ENCODE data around the gene ARHGAP45.
"Not testable (repeated sequence)": the region's sequence is repeated elsewhere in the genome, so short reads cannot be mapped to it uniquely, and the experiment has no call there.

Gene ARHGAP45

DNA sequence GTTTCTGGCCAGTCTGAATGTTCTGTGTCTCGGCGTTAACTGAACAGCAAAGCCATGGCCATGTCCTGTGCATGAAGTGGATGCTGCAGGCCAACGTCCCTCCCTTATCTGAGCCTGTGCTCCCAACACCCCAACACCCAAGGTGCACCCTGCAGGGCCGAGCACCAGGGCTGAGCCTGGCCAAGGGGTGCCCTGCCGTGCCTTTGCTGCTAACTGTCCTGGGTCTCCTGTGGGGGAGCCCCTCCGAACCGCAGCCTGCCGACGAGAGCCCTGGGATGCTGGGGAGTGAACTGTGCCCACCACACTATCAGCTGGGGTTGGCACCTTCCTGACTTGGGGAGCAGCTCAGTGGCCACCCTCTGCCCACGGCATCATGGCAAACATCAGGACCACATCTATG is 54.4 kb downstream of the ARHGAP45 start:
- DNase-seq = no peak

DNA sequence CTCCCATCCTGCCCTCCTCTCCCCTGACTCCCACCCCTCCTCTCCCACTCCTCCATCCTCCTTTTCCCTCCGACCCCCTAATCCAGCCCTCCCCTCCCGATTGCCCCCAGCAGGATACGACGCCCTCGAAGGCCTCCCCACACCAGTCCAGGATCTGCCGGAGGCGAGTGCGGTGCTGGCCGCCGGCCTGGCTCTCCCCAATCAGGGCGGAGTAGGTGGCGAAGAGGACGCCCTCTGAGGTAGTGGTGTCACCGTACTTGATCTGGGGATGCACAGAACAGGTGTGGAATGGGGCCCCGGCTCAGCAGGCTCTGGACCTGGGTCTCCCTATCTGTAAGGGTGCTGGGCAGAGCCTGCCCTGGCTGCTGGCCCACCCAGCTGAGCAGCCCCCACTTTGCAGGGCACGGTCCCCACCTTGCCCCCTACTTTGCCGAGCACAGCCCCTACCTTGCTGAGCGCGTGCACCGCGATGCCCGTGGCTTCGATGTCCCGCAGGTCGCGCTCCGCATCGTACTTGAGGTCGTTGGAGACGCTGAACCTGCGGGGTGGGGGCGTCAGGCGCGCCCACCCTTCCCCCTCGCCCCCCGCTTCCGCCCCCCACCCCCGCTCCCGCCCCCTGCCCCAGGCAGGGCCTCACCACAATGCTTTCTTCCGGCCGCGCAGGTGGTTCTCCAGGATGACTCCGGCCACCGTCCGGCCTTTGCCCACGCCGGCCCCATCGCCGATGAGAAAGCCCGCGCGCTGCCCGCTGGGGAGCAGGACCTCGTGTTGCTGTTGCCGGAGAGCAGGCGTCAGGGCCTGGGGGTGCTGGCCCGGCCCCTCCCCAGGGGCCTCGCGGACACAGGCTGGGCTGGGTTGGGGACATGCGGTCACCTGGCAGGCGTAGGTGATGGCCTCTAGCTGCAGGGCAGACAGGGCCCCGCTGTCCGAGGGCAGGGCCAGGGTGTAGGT is 55.3 kb downstream of the ARHGAP45 start:
- no peak for DNase-seq

DNA sequence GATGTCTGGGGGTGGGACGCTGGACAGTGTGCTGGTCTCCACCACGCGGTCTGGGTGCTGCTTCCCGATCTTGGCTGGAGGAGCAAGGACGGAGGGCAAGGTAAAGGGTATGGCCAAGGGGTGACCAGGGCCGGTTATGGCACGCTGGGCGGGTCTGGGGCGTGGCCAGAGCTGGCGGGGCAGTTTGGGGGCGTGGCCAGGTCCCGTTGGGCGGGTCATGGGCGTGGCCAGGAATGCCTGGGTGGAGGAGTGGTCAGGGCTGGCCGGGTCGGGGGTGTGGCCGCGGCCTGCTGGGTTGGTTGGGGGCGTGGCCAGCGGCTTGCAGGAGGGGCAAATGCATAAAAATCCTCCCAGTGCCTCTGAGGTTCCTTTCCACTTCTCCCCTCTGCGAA is 56.0 kb downstream of the ARHGAP45 start:
- peak; percentile 89 for DNase-seq

- DNase-seq = no peak
These were observed 56.4 kb downstream of the ARHGAP45 start for GRCh38 chr19:1123381-1123780.

GRCh38 chr19:1123885-1124677 is 57.1 kb downstream of the ARHGAP45 start:
- no peak for DNase-seq

DNA sequence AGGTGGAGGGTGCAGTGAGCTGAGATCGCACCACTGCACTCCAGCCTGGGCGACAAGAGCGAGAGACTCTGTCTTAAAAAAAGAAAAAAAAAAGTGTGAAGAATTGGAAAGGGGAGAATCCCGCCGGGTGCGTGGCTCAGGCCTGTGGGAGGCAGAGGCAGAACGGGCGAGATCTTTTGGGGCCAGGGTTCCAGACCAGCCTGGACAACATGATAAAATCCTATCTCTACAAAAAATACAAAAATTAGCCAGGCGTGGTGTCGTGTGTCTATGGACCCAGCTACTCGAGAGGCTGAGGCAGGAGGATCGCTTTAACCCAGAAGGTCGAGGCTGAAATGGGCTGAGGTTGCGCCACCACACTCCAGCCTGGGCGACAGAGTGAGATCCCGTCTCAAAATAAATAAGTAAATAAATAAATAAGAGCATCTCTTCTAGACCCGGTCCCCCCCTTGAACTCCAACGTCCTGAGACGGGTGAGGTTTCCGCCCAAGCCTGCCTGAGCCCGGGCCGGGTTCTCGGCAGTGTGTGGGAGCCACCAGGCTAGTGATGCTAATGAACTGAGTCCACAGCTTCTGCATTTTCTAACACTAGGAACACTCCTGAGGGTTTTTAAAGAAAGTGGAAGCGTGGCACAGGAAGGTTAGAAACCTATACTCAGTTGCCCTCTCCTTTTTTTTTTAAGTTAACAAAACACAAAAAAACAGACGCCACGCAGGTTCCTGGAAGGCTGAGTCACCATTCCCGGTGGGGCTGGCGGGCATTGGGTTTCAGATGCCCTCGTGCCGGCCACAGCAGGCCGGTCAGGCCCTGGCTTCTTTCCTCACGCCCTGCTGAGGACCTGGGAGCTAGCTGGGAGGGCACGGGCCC is 58.9 kb downstream of the ARHGAP45 start:
- peak; percentile 16 for DNase-seq

DNA sequence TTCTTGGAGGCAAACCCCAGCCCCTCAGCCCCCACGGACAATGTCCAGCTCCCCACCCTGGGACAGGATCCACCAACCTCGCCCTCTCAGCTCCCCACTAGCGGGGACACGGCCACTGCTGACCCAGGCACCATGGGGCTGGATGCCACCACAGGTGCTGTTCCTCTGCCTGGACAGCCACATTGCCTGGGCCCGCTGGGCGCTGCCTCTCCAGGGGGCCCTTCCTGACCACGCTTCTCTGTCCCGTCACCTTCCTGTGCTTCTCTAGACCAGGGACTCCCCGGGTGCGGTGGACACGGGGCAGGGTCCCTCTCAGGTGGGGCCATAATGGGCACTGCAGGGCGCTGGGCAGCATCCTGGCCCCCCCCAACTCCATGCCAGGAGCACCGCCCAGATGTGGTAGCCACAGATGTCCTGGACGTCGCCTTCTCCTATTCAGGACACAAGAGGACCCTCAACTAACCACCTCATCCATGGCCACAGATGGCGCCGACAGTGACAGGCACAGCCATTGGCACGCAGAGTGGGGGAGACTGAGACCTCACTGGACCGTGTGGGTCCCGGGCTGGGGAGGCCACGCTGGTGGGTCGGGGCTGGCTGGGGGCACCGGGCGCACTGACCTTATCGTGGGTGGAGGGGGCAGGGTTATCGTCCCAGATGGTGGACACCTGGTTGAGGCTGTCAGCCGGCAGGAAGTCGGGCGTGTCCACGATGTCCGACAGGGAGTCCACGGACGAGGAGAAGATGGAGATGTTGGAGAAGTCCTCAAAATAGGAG is 60.2 kb downstream of the ARHGAP45 start:
- no peak for DNase-seq

GRCh38 chr19:1128106-1128505 is 61.1 kb downstream of the ARHGAP45 start:
- no peak for DNase-seq

DNA sequence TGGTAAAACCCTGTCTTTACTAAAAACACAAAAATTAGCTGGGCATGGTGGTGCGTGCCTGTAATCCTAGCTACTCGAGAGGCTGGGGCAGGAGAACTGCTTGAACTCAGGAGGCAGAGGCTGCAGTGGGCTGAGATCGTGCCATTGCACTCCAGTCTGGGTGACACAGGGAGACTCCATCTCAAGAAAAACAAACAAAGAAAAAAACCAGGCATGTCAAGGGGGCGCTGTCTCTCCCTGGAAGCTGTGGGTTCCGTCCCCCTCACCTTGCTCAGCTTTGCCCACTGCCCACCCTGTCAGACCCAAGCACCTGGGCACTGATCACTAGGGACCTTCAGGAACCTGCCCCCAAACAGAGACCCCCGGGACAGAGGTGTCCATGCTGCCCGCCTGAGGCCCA is 62.1 kb downstream of the ARHGAP45 start:
- DNase-seq = not testable (repeated sequence)

GRCh38 chr19:1129535-1129934 is 62.6 kb downstream of the ARHGAP45 start:
- DNase-seq = no peak

GRCh38 chr19:1130771-1131717 is 64.1 kb downstream of the ARHGAP45 start:
- peak; percentile 23 for DNase-seq

DNA sequence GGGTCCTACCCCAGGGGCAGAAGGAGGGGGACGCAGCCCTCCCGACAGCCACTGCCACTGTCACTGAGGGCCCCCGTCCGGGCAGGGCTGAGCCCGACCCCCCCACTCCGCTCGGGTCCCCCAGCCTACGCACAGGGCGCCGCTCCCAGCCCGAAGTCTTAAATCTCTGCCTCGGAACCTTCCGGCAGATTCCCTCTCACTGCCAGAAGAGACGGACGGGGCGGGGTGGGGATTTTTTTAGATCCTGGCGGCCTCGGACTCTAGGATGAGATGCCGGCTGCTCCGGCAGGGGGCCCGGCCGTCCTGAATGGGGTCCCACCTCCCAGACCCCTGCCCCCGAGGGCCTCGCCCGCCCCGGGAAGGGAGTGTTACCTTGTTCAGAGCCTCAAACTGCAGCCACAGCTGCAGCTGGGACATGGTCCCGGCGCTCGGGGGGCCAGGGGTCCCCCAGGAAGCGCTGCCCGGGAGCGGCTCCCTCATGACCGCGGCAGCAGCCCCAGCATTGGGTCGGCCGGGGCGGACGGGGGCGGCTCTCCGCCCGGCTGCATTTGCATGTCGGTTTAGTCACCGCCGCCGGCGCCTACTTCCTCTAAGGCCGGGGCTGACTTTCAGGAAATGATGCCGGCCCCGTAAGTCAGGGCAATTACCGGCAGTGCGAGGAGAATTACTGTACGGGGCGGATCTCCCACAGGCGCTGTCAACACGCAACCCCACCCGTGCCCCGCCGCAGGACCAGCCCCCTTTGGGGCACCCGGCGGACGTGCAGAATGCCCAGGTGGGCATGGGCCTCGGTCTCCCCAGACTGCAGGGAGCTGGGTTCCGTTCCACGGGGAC is 65.0 kb downstream of the ARHGAP45 start:
- peak; percentile 99 for DNase-seq

GRCh38 chr19:1132552-1133383 is 65.8 kb downstream of the ARHGAP45 start:
- peak; percentile 58 for DNase-seq

GRCh38 chr19:1133471-1133929 is 66.5 kb downstream of the ARHGAP45 start:
- peak; percentile 46 for DNase-seq

DNA sequence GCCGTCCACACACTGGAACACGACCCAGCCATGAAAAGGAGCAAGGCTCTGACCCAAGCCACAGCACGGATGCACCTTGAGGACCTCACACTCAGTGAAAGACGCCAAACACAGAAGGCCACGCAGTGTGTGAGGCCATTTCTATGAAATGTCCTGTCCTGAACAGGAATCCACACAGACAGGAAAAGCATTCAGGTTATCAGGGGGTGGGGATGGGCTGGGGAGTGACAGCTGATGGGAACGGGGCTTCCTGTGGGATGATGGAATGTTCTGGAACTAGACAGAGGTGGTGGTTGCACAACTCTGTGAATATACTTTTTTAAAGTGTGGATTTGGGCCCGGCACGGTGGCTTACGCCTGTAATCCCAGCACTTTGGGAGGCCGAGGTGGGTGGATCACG is 67.5 kb downstream of the ARHGAP45 start:
- no peak for DNase-seq

DNA sequence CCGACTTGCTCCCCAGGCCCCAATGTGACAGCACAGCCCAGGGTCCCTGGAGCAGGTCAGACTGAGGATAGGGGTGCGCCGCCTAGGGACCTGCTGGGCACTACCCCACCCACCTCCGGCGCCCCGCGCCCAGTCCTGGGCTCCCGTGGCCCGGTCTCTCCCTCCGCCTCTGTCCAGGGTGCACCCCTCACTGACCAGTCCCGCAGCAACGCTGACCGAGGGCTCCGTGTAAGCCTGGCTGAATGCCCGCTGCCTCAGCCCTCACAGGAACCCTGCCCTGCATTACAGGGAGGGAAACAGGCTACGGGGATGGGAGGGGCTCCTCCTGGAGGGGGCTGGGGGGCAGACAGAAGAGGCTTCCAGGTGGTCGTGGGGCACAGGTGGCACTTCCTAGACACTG is 68.5 kb downstream of the ARHGAP45 start:
- no peak for DNase-seq

DNA sequence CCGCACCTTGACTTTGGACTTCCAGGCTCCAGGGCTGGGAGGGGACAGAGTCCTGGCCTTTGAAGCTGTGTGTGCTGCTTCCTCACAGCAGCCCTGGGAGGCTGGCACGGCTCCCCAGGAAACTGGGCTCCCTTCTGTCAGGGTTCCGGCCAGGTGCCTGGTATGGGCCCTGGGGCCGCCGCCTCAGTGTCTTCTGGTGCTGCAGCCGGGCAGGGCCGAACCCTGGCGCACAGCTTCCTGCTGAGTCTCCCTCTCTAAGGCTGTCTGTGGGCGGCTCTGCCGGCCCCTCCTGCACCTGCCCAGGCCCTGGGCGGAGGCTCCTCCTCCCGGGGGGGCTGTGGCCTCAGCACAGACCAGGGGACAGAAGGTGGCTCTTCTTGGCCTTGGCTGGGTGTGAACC is 69.2 kb downstream of the ARHGAP45 start:
- no peak for DNase-seq

Measured in suppressor macrophage treated with lipopolysaccharide for 4 hours (primary cell).